ENCODE results near the gene SLC6A17.

The SLC6A17 gene

GRCh38 chr1:110174961-110175360 is 24.7 kb downstream of the SLC6A17 start:
- DNase-seq (ENCODE audit: low read depth) = no peak

DNA sequence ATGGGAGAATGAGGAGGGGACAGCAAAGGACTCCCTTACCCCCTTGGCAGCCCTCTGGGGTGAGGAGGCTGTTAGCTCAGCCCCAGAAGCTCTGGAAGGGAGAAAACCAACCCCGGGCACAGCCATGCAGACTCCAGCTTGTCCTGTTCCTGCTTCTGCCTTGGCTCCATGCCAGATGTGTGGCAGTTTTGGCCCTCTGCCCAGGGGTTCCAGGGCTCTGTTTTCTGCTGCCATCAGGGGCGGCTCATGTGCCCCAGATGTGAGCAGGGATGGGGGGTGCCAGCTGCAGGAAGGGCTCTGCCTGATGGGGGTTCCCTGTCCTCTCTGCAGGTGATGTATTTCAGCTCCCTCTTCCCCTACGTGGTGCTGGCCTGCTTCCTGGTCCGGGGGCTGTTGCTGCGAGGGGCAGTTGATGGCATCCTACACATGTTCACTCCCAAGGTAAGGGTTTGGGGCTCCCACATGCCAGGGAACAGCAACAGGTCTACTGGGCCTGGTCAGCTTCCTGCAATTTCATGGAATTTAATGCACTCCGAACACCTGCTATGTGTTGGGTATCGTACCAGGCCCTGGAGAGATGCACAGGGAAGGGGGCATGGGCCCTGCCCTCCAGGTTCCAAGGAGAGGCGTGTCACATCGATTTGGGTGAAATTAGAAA is 26.1 kb downstream of the SLC6A17 start:
- DNase-seq (ENCODE audit: low read depth) = no peak

GRCh38 chr1:110177775-110178174 is 27.5 kb downstream of the SLC6A17 start:
- no peak for DNase-seq (ENCODE audit: low read depth)

GRCh38 chr1:110183642-110184167 is 33.4 kb downstream of the SLC6A17 start:
- DNase-seq (ENCODE audit: low read depth) = no peak

GRCh38 chr1:110184446-110184845 is 34.2 kb downstream of the SLC6A17 start:
- no peak for DNase-seq (ENCODE audit: low read depth)

GRCh38 chr1:110185181-110185580 is 34.9 kb downstream of the SLC6A17 start:
- DNase-seq (ENCODE audit: low read depth) = no peak

GRCh38 chr1:110186558-110186957 is 36.3 kb downstream of the SLC6A17 start:
- no peak for DNase-seq (ENCODE audit: low read depth)

- DNase-seq (ENCODE audit: low read depth) = no peak
Observed at GRCh38 chr1:110187139-110187890, 37.0 kb downstream of the SLC6A17 start.

GRCh38 chr1:110188035-110188618 is 37.8 kb downstream of the SLC6A17 start:
- DNase-seq (ENCODE audit: low read depth) = no peak

GRCh38 chr1:110189181-110189580 is 38.9 kb downstream of the SLC6A17 start:
- no peak for DNase-seq (ENCODE audit: low read depth)

GRCh38 chr1:110190282-110190929 is 40.1 kb downstream of the SLC6A17 start:
- no peak for DNase-seq (ENCODE audit: low read depth)

GRCh38 chr1:110192541-110192940 is 42.2 kb downstream of the SLC6A17 start:
- no peak for DNase-seq (ENCODE audit: low read depth)

GRCh38 chr1:110195196-110195595 is 44.9 kb downstream of the SLC6A17 start:
- DNase-seq (ENCODE audit: low read depth) = no peak

GRCh38 chr1:110196917-110197765 is 46.8 kb downstream of the SLC6A17 start:
- no peak for DNase-seq (ENCODE audit: low read depth)

GRCh38 chr1:110197905-110198629 is 47.8 kb downstream of the SLC6A17 start:
- no peak for DNase-seq (ENCODE audit: low read depth)

- no peak for DNase-seq (ENCODE audit: low read depth)
Observed at GRCh38 chr1:110198746-110199145, 48.5 kb downstream of the SLC6A17 start.

- no peak for DNase-seq (ENCODE audit: low read depth)
Observed at GRCh38 chr1:110200190-110200589, 49.9 kb downstream of the SLC6A17 start.

DNA sequence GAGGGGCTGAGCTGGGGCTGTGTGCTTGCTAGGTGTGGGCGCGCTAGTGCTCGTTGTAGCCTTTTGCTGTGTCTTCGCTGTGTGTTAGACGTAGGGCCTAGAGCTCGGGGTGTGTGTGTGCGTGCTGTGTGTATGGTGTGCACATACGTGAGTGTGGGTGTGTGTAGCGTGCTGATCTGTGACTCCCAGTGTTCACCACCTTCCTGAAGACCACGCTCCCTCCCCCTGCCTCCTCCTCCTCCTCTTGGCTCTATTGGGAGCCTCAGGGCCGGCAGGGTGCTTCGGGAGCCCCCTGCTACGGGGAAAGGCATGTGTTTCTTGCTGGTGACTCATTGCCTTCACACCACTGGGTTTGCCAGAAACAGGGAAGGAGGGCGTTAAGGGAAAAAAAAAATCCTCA is 50.4 kb downstream of the SLC6A17 start:
- DNase-seq (ENCODE audit: low read depth) = no peak

- no peak for DNase-seq (ENCODE audit: low read depth)
Observed at GRCh38 chr1:110201157-110201825, 51.0 kb downstream of the SLC6A17 start.

- no peak for DNase-seq (ENCODE audit: low read depth)
Observed at GRCh38 chr1:110203021-110203661, 52.8 kb downstream of the SLC6A17 start.
